Hematopoietic multipotent progenitor cell (in vitro differentiated cells): ENCODE data around the gene VAX1. TPM values are rescaled to one million over a fixed set of nuclear protein-coding genes. Genes with fewer than 3 reads are reported as not detected.

Experiments
- DNase-seq, 3 donors: peaks; one replicate each; pipeline ENCODE4 v3.0.0-alpha.2; 2011 to 2015; ENCODE audit warnings: low read depth in 2 of 3, low spot score in 2 of 3
- total RNA-seq: library from RNA; depleted of rRNA; stranded (reverse); fragments of >200 nt; gene quantifications from one replicate; pipeline ENCODE4 v1.2.3, GENCODE V29; 2012

Gene VAX1
- total RNA-seq, 1 donor, result under 0.01 TPM

DNA sequence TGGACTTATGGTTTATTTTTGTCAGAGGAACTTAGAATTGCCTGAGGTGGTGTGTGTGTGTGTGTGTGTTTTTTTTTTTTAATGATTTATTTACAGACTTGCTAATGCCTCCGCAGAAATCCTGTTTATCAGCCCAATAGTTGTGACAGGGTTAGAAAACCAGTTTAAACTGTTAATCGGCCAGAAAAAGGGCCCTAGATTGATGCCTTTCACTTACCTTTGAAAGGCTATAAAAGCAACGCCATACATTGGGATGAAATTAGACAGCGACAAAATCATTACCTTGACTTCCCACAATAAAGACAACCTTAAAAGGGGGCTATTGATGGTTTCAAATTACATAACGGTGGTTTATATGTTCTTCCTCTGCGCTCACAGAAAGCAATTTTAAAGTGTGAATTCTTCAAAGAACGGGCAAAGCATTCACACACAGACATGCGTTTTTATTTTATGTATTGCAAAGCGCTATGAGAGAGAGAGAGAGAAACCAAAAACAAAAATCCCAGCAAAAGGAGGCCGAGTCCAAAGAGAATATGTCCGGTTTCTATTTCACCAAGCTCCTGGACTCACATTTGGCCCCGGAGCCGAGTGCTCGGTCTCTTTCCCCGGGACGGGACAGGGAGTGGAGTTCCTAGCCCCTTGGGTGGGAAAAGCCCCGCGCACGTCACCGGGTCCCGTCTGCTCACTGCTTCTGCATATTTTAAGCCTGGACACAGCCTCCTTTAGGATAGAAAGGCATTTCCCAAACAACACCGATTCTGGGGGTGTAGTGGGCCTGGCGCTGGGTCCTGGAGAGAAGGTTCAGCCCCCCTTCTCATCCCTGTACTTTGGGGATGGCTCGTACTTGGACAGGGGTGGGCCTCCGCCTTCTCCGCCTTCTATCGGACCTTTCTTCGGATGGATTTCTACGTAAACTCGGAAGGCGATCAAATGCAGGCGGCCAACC lies 26.8 kb upstream of the VAX1 start:
- peak in 1 of 3 donors; percentile 31 for DNase-seq

DNA sequence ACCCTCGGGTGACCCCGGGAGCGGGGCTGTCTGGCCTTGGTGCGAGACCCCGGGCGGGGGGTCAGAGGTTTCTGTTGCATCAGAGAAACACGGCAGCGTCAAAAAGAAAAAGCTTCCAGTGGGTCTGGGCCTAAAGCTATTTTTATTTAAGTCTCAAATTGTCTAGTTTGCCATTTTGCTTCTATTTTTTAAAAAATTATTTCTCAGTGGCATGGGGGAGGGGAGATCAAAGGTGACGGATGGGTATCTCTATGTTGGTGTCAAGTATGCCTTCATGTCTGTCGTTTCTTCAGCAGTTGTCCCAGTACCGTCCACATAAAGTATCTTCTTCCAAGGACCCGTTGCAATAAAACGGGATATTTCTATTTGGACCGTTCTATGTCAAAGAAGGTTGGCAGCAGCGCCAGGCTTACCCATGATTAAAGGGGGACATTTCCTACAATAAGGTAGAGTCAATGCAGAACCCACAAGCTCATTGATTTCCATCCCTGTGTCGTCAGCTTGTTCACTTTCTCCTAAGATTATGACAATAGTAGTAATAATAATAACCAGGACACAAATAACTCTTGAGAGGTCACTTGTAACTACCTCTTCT lies 26.0 kb upstream of the VAX1 start:
- peak in 1 of 3 donors; percentile 25 for DNase-seq

- DNase-seq, result peak in 1 of 3 donors; percentile 33
Observed at GRCh38 chr10:117163061-117163953, 25.2 kb upstream of the VAX1 start.

GRCh38 chr10:117162093-117163060 lies 24.3 kb upstream of the VAX1 start:
- no peak for DNase-seq

DNA sequence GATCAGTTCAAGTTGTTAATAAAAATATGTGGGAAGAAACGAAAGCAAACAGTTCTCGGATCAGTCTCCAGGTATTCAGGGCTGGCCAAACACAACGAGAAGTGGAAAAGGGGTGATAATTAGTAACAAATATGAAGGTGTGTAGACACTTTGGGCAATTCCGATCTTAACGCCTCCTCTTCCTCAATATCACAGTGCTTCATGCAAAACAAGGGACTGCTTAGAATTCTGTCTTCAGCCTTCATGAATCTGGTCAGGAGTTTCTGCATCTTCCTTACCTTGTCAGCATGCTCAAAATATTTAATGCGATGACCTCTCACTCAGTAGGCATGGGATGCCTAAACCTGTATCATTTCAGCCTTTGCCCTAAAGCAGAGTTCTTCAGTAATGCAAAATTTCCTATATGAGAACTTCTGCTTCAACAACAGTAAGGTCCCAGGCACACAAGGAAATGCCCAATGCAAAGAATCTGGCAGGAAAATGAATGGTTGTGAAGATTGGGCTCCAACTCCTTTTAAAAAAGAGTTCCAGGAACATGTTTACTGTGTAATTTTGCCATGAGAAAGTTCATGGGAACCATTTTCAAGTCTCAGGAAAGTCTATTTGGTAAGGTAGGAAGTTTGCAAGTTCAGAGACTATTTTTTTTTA lies 23.4 kb upstream of the VAX1 start:
- DNase-seq, result no peak

DNA sequence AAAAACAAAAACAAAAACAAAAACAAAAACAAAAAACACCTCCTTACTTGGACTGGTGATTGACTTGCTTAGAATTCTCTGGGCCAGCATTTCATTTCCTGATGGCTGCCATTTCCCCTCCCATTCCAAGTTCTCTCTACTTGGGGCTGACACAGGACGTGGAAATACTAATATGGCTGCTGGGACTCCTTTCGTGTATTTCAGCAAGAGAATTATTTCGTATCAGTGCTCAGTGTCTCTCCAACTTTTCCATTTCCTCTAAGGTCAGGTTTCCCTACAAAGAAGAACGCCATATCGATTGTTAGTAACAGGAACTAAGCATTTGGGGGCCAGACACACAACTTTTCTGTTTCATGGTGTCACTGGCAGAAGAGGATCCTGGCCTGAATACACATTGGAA lies 22.5 kb upstream of the VAX1 start:
- DNase-seq, result no peak

GRCh38 chr10:117159390-117159789 lies 21.3 kb upstream of the VAX1 start:
- DNase-seq, result no peak

- DNase-seq, result no peak
Observed at GRCh38 chr10:117158297-117158696, 20.2 kb upstream of the VAX1 start.

DNA sequence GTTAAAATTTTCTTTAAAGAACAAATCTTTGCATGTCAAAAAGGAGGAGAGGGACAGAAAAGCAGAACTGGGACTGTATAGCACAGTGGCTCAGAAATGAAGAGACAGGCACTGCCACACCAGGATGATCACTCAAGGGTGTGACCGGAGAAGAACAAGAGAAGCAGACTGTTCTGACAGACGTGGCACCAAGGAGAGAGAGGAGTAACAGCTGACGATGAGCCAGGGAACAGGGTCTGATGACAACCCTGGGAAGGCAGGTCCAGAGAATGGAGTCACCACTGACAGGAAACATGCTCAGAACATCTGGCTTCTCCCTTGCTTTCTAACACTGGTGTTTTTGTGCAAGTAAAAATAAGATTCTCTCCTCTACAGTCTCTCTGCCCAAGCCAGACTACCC lies 14.6 kb upstream of the VAX1 start:
- no peak for DNase-seq

DNA sequence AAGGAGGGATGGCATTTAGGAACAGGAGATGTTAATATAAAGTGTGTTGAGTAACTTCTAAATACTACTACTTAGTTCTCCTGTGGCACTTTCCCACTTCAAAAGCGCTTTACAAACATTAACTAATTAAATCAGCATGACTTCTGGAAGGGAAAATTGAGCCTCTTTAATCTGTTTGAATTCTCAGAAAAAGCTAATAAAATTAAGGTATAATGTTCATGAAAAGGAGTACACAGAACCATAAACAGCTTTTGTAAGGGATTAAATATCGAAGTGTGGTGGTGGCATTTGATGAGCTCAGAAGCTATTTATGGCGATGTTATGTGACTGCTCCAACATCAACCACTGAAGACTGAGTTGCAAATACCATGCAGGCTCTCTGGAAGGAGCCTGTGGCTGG lies 10.2 kb upstream of the VAX1 start:
- DNase-seq, result no peak

DNA sequence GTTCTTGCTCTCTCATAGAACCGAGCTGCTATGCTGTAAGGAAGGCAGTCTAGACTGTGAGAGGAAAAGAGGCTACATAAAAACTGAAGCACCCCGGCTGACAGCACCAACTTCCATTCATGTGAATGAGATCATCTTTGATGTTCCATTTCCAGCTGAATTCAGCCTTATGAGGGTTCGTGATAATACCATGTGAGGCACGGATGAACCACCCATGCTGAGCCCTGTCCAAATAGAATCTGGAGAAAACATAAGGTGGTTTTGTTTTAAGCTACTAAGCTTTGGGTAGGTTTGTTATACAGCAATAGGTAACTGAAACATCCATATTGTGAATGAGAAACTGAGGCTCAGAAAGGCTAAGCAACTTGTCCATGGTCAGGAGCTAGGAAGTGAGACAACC lies 6.9 kb upstream of the VAX1 start:
- no peak for DNase-seq

- DNase-seq, result no peak
Observed at GRCh38 chr10:117143103-117143823, 5.2 kb upstream of the VAX1 start.

- no peak for DNase-seq
Observed at GRCh38 chr10:117140525-117140902, 2.4 kb upstream of the VAX1 start.

DNA sequence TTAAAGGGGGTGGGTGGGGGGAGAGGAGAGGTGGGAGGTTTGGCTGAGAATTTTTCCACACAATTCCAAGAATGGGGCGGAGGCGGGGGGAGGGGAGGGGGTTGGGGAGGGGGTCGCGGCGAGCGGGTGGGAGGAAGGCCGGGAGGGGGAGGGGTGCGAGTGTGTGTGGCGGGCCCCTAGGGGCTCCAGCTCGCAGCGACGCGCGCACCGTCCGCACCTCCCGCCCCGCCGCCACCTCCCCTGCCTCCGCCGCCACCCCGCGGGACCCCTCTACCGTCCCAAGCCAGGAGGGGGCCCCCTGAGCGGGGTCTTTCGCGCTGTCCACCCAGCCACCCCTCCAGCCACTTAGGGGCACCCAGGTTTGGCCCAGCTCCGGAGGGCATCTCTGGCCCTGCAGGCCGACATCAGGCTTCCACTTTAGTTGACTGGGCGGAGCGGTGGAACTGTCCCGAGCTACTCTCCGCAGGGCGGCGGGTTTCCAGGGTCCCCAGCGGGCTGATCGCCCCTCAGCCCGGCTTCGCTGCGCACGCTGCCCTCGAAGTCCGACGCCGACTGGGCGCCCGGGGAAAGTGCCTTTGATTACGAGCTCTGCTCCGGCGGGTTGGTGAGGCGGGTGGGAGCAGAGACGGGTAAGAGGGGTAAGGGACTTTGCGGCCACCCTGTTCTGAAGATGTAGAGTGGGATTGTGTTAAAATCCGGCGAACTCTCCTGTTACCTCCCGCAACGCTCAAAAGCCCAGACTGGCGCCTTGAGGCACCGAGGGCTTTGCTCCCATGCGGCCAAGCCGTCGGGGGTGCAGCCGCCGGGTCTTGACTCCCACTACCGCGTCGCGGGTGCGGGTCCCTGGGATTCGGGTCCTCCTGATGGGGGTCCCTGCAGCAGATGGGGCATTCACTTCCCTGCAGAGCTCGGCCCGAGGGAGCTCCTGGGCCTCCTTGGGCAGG lies 1.8 kb upstream of the VAX1 start:
- DNase-seq, result no peak

GRCh38 chr10:117138838-117139580 lies 939 bp upstream of the VAX1 start:
- peak in 1 of 3 donors; percentile 13 for DNase-seq

DNA sequence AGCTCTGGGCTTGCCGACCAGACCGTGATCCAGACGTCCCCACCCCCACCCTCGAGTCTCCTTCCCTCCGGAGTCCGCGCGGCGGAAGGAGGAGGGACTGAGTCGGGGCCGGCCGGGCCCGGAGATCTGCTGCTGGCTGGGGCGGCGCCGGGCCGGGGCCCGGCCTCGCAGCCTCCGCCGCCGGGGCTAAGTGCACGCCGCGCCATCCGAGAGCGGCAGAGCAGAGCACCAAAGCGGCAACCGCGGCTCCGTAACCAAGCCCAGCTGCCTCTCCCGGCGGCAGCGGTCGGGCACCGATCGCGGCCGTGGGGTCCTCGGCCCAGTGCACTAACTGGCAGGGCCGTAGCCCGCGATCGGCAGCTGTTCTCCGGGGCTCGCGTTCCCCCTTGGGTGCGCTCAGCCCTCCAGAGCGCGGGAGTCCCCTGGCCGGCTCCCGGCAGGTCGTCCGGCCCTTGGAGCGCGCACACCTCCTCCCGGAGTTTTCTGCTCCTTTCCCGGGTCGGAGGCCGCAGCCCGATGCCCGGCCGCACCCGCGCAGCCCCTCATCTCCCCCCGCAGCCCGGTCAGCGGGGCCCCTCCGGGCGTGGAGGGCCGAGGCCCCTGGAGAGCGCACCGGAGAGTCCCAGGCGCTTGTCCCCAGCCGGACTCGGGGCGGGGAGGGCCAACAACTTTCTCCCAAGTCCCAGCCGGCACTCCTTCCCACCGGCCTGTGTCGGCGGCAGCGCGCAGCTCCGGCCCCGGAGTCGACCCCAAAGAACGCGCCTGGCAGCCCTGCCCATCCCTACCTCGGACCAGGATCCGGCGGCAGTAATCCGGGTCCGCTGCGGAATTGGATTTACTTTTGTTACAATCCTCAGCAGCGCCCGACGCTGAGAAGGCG lies 799 bp downstream of the VAX1 start:
- DNase-seq, result peak in 1 of 3 donors; percentile 35
